Measurements from ENCODE around the gene ACOX2.

Gene ACOX2

GRCh38 chr3:58556761-58557221, 19.8 kb upstream of the ACOX2 start:
- Mint-ChIP-seq H3K4me3 (no peak overlapping the region), H3K4me1 (no peaks in the 10 kb centered on the region), H3K36me3 (no peaks in the 10 kb centered on the region), H3K9me3 (no peaks in the 10 kb centered on the region), H3K27ac (no peak overlapping the region), H3K27me3 (peaks cover 1% of the 10 kb centered on the region)

GRCh38 chr3:58556001-58556400, 19.0 kb upstream of the ACOX2 start:
- H3K4me3 Mint-ChIP-seq, result no peak overlapping the region
- no peaks in the 10 kb centered on the region for H3K4me1 Mint-ChIP-seq
- no peak overlapping the region for H3K27ac Mint-ChIP-seq
- peaks cover 2% of the 10 kb centered on the region for H3K27me3 Mint-ChIP-seq
- H3K36me3 Mint-ChIP-seq, result peaks cover 2% of the 10 kb centered on the region
- no peaks in the 10 kb centered on the region for H3K9me3 Mint-ChIP-seq

DNA sequence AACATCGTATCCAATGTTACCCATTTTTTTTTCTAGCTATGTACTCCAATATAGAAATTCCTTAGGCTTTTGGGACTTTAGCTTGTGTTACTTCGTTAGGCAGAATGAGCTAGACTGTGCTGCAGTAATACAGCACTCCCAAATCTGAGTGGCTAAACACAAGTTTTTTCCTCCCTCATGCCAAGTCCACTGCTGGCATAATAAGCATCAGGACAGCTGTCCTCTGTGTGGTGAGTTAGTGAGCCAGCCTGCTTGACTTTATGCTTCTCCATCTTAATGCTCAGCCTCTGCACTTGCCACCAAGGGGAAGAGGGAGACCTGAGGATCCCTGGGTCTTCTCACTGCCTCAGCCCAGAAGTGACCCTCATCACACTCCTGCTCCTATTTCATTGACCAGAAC, 18.2 kb upstream of the ACOX2 start:
- Mint-ChIP-seq H3K4me1 (no peaks in the 10 kb centered on the region), H3K36me3 (peaks cover 2% of the 10 kb centered on the region), H3K4me3 (no peak overlapping the region), H3K9me3 (no peaks in the 10 kb centered on the region), H3K27ac (no peak overlapping the region), H3K27me3 (peaks cover 2% of the 10 kb centered on the region)

DNA sequence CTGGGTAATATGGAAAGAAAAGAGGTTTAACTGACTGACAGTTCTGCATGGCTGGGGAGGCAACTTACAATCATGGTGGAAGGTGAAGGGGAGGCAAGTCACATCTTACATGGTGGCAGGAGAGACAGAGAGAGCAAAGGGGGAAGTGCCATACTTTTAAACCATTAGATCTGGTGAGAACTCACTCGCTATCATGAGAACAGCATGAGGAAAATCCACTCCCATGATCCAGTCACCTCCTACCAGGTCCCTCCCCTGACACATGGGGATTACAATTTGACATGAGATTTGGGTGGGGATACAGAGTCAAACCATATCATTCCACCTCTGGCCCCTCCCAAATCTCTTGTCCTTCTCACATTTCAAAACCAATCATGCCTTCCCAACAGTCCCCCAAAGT, 16.0 kb upstream of the ACOX2 start:
- Mint-ChIP-seq H3K27ac (no peak overlapping the region), H3K4me1 (no peaks in the 10 kb centered on the region), H3K4me3 (no peak overlapping the region), H3K36me3 (peaks cover 2% of the 10 kb centered on the region), H3K9me3 (no peaks in the 10 kb centered on the region), H3K27me3 (peaks cover 2% of the 10 kb centered on the region)

- Mint-ChIP-seq H3K4me3 (no peak overlapping the region), H3K4me1 (no peaks in the 10 kb centered on the region), H3K27me3 (peaks cover 2% of the 10 kb centered on the region), H3K36me3 (peaks cover 2% of the 10 kb centered on the region), H3K27ac (no peak overlapping the region), H3K9me3 (no peaks in the 10 kb centered on the region)
Observed at GRCh38 chr3:58551636-58552180, 14.7 kb upstream of the ACOX2 start.

- no peak overlapping the region for H3K4me3 Mint-ChIP-seq
- no peaks in the 10 kb centered on the region for H3K9me3 Mint-ChIP-seq
- H3K27ac Mint-ChIP-seq, result no peak overlapping the region
- no peaks in the 10 kb centered on the region for H3K4me1 Mint-ChIP-seq
- H3K27me3 Mint-ChIP-seq, result no peaks in the 10 kb centered on the region
- H3K36me3 Mint-ChIP-seq, result no peaks in the 10 kb centered on the region
Observed at GRCh38 chr3:58544541-58544940, 7.6 kb upstream of the ACOX2 start.

- Mint-ChIP-seq H3K9me3 (no peaks in the 10 kb centered on the region), H3K4me1 (no peaks in the 10 kb centered on the region), H3K27me3 (no peaks in the 10 kb centered on the region)
Observed at GRCh38 chr3:58540176-58540858, 3.3 kb upstream of the ACOX2 start.

GRCh38 chr3:58539626-58540025, 2.6 kb upstream of the ACOX2 start:
- Mint-ChIP-seq H3K4me3 (no peak overlapping the region), H3K9me3 (no peaks in the 10 kb centered on the region), H3K36me3 (no peaks in the 10 kb centered on the region), H3K27me3 (no peaks in the 10 kb centered on the region), H3K27ac (no peak overlapping the region), H3K4me1 (no peaks in the 10 kb centered on the region)

More at GRCh38 chr3:58540176-58540858, 3.3 kb upstream of the ACOX2 start:
- H3K27ac Mint-ChIP-seq, result no peak overlapping the region
- H3K36me3 Mint-ChIP-seq, result no peaks in the 10 kb centered on the region
- no peak overlapping the region for H3K4me3 Mint-ChIP-seq

- Mint-ChIP-seq H3K27me3 (no peaks in the 10 kb centered on the region), H3K27ac (no peak overlapping the region), H3K4me3 (no peak overlapping the region), H3K4me1 (peaks cover 6% of the 10 kb centered on the region), H3K9me3 (no peaks in the 10 kb centered on the region), H3K36me3 (no peaks in the 10 kb centered on the region)
Observed at GRCh38 chr3:58537412-58538301, 667 bp upstream of the ACOX2 start.

- no peak overlapping the region for H3K27ac Mint-ChIP-seq
- no peaks in the 10 kb centered on the region for H3K9me3 Mint-ChIP-seq
- peaks cover 13% of the 10 kb centered on the region for H3K4me1 Mint-ChIP-seq
- H3K27me3 Mint-ChIP-seq, result no peaks in the 10 kb centered on the region
- no peaks in the 10 kb centered on the region for H3K36me3 Mint-ChIP-seq
- H3K4me3 Mint-ChIP-seq, result no peak overlapping the region
Observed at GRCh38 chr3:58535531-58536500, 1.2 kb downstream of the ACOX2 start.

- Mint-ChIP-seq H3K4me3 (no peak overlapping the region), H3K36me3 (no peaks in the 10 kb centered on the region), H3K27ac (no peak overlapping the region), H3K4me1 (peaks cover 13% of the 10 kb centered on the region), H3K9me3 (no peaks in the 10 kb centered on the region), H3K27me3 (no peaks in the 10 kb centered on the region)
Observed at GRCh38 chr3:58534592-58535494, 2.1 kb downstream of the ACOX2 start.

- no peak overlapping the region for H3K27ac Mint-ChIP-seq
- H3K36me3 Mint-ChIP-seq, result no peaks in the 10 kb centered on the region
- peaks cover 13% of the 10 kb centered on the region for H3K4me1 Mint-ChIP-seq
- H3K4me3 Mint-ChIP-seq, result no peak overlapping the region
- no peaks in the 10 kb centered on the region for H3K9me3 Mint-ChIP-seq
- no peaks in the 10 kb centered on the region for H3K27me3 Mint-ChIP-seq
Observed at GRCh38 chr3:58532794-58533220, 4.2 kb downstream of the ACOX2 start.

- Mint-ChIP-seq H3K4me1 (peaks cover 13% of the 10 kb centered on the region), H3K27me3 (no peaks in the 10 kb centered on the region), H3K36me3 (no peaks in the 10 kb centered on the region), H3K27ac (no peak overlapping the region), H3K9me3 (no peaks in the 10 kb centered on the region), H3K4me3 (no peak overlapping the region)
Observed at GRCh38 chr3:58531956-58532355, 5.0 kb downstream of the ACOX2 start.

GRCh38 chr3:58531555-58531954, 5.4 kb downstream of the ACOX2 start:
- Mint-ChIP-seq H3K27ac (no peak overlapping the region), H3K9me3 (no peaks in the 10 kb centered on the region), H3K4me3 (no peak overlapping the region), H3K4me1 (peaks cover 13% of the 10 kb centered on the region), H3K36me3 (no peaks in the 10 kb centered on the region), H3K27me3 (no peaks in the 10 kb centered on the region)
